SK-N-SH (cell line): ENCODE results near the gene OSBPL5. TPM values are rescaled to one million over a fixed set of nuclear protein-coding genes. Genes with fewer than 3 reads are reported as not detected.

Experiments used
- CTCF ChIA-PET: fragments of 300-600, 350-600 bp; formaldehyde crosslinking; extraction: SDS; loops from one replicate; lab custom pipeline; 2021; lab: Yijun Ruan, JAX
- POLR2A ChIA-PET: fragments of 350-600 bp; sonication (Branson Sonifier 250); formaldehyde crosslinking; extraction: SDS; loops from one replicate; lab custom pipeline; 2020; ENCODE audit warnings: antibody characterized with exemption, inconsistent platforms; lab: Yijun Ruan, JAX
- DNase-seq: peaks from one replicate; pipeline ENCODE4 v3.0.0; 2012
- H2AFZ ChIP-seq: fragments of 200-600 bp; sonication (generic); 2 replicates; pipeline ENCODE4 v1.8.1; 2016; ENCODE audit warnings: antibody characterized with exemption, mild to moderate bottlenecking, low read depth
- H3F3A ChIP-seq: fragments of 200-600 bp; sonication (generic); replicated peaks from 2 replicates; pipeline ENCODE3; 2016; ENCODE audit warnings: antibody characterized with exemption, mild to moderate bottlenecking; ENCODE audit not compliant: insufficient read depth
- H3K27ac ChIP-seq, 2 experiments: fragments of 200-500 bp in 1 of 2; fragments of 200-600 bp in 1 of 2; sonication (Bioruptor generic) in 1 of 2; sonication (generic), shearing (Covaris generic) in 1 of 2; 2 replicates each; pipeline versions ENCODE4 v1.5.1 to v1.6.1; 2014 to 2016; ENCODE audit warnings: low read depth in 2 of 2, inconsistent platforms in 1 of 2, low read length in 1 of 2, mild to moderate bottlenecking in 1 of 2, mixed read lengths in 1 of 2
- H3K27me3 ChIP-seq: fragments of 200-600 bp; sonication (generic), shearing (Covaris generic); 2 replicates; pipeline ENCODE4 v1.6.1; 2016; ENCODE audit warnings: mixed run types; ENCODE audit not compliant: insufficient read depth
- H3K36me3 ChIP-seq, 2 experiments: fragments of 200-500 bp in 1 of 2; fragments of 200-600 bp in 1 of 2; sonication (Bioruptor generic) in 1 of 2; sonication (generic) in 1 of 2; replicated peaks in 1 of 2; 2 replicates each; pipeline versions ENCODE3 to v1.5.1; 2014 to 2016; ENCODE audit warnings: low read length in 1 of 2, mild to moderate bottlenecking in 1 of 2; ENCODE audit not compliant: insufficient read depth in 2 of 2, control insufficient read depth in 1 of 2
- H3K4me1 ChIP-seq, 2 experiments: fragments of 200-500 bp in 1 of 2; fragments of 200-600 bp in 1 of 2; sonication (Bioruptor generic) in 1 of 2; sonication (generic), shearing (Covaris generic) in 1 of 2; 2 replicates each; pipeline versions ENCODE4 v1.5.1 to v1.6.1; 2014 to 2016; ENCODE audit warnings: low read depth in 1 of 2, low read length in 1 of 2, mixed run types in 1 of 2; ENCODE audit not compliant: insufficient read depth in 2 of 2, control insufficient read depth in 1 of 2
- H3K4me2 ChIP-seq: fragments of 200-600 bp; sonication (generic), shearing (Covaris generic); 2 replicates; pipeline ENCODE4 v1.6.1; 2017; ENCODE audit warnings: mixed run types
- H3K4me3 ChIP-seq, 2 experiments: fragments of 200-500 bp in 1 of 2; fragments of 200-600 bp in 1 of 2; sonication (Bioruptor generic) in 1 of 2; sonication (generic), shearing (Covaris generic) in 1 of 2; 2 replicates each; pipeline versions ENCODE4 v1.5.1 to v1.8.1; 2014 to 2016; ENCODE audit warnings: low read depth in 2 of 2, inconsistent platforms in 1 of 2, low read length in 1 of 2, mild to moderate bottlenecking in 1 of 2, mixed read lengths in 1 of 2, moderate library complexity in 1 of 2
- H3K79me2 ChIP-seq: fragments of 200-600 bp; sonication (generic); 2 replicates; pipeline ENCODE4 v1.8.1; 2017; ENCODE audit warnings: mild to moderate bottlenecking; ENCODE audit not compliant: insufficient read depth
- H3K9ac ChIP-seq: fragments of 200-600 bp; sonication (generic); 2 replicates; pipeline ENCODE4 v1.6.1; 2017; ENCODE audit warnings: mixed run types
- H3K9me2 ChIP-seq: fragments of 200-600 bp; sonication (generic); 2 replicates; pipeline ENCODE4 v1.6.1; 2017; ENCODE audit warnings: mixed run types
- H3K9me3 ChIP-seq: fragments of 200-600 bp; sonication (generic); 2 replicates; pipeline ENCODE4 v1.6.1; 2017; ENCODE audit warnings: mixed run types, mild to moderate bottlenecking, moderate library complexity
- H4K20me1 ChIP-seq: fragments of 200-600 bp; sonication (generic); 2 replicates; pipeline ENCODE4 v1.6.1; 2017; ENCODE audit warnings: mild to moderate bottlenecking, mixed run types; ENCODE audit not compliant: insufficient read depth
- CHD2 ChIP-seq: fragments of 150-350 bp; IDR thresholded peaks from 2 replicates; pipeline ENCODE4 v1.6.1; 2018; ENCODE audit warnings: low read length; ENCODE audit not compliant: partially characterized antibody
- CTCF ChIP-seq: fragments of 200-600 bp; sonication (generic); IDR thresholded peaks from 2 replicates; pipeline ENCODE4 v1.6.1; 2017; ENCODE audit warnings: antibody characterized with exemption, mild to moderate bottlenecking, moderate library complexity
- ELF1 ChIP-seq: IDR thresholded peaks from 2 replicates; pipeline ENCODE4 v1.4.0; 2012
- EP300 ChIP-seq, 2 experiments: IDR thresholded peaks; 2 replicates each; pipeline versions ENCODE4 v1.4.0 to v1.6.1; 2012; ENCODE audit warnings: borderline replicate concordance in 1 of 2, low read depth in 1 of 2, low read length in 1 of 2
- FOSL2 ChIP-seq: IDR thresholded peaks from 2 replicates; pipeline ENCODE4 v1.4.0; 2012; ENCODE audit warnings: low read depth, mild to moderate bottlenecking, moderate library complexity, borderline replicate concordance
- GABPA ChIP-seq: IDR thresholded peaks from 2 replicates; pipeline ENCODE4 v1.4.0; 2012; ENCODE audit warnings: low read depth, mild to moderate bottlenecking
- MAX ChIP-seq: IDR thresholded peaks from 2 replicates; pipeline ENCODE4 v1.4.0; 2012; ENCODE audit warnings: low read depth
- MXI1 ChIP-seq: IDR thresholded peaks from 2 replicates; pipeline ENCODE4 v1.6.1; 2012; ENCODE audit warnings: mild to moderate bottlenecking, low read depth, low read length, improper control_type of control experiment
- NFIC ChIP-seq: IDR thresholded peaks from 2 replicates; pipeline ENCODE4 v1.4.0; 2012; ENCODE audit warnings: borderline replicate concordance
- NRF1 ChIP-seq: IDR thresholded peaks from 2 replicates; pipeline ENCODE4 v1.6.1; 2012; ENCODE audit warnings: low read depth, mild to moderate bottlenecking, low read length
- RCOR1 ChIP-seq: fragments of 150-350 bp; IDR thresholded peaks from 2 replicates; pipeline ENCODE4 v1.6.1; 2017; ENCODE audit warnings: antibody characterized with exemption, low read length
- RFX5 ChIP-seq: IDR thresholded peaks from 2 replicates; pipeline ENCODE4 v1.6.1; 2012; ENCODE audit warnings: mild to moderate bottlenecking, improper control_type of control experiment, low read length
- WGBS: methylation state at CpG from one replicate; pipeline ENCODE4 v1.1.6; 2017; ENCODE audit warnings: low lambda C conversion rate; 5-methylcytosine and 5-hydroxymethylcytosine counted together
- polyA plus RNA-seq, 3 experiments: library from polyadenylated mRNA; depleted of rRNA; stranded (reverse); fragments of >200 nt; gene quantifications; 2 replicates each; pipeline ENCODE4 v1.2.3, GENCODE V29; 2012
- TF ChIP-seq, protein P1 (sequence below): fragments of 150-350 bp; IDR thresholded peaks from 2 replicates; pipeline ENCODE4 v1.6.1; 2016; ENCODE audit warnings: mild to moderate bottlenecking, low read depth, low read length

Gene OSBPL5
- polyA plus RNA-seq, 1 of the 3 experiments (the other 2 are of a cell fraction) = 10.9 TPM

- POLR2A ChIA-PET = no interaction called here
- H3K9ac ChIP-seq = no peak overlapping the region
- peak overlapping the region in 1 of 2 experiments; percentile 39; a peak in 2 of 4 replicates for H3K27ac ChIP-seq
- peaks cover 11% of the 10 kb centered on the region for H3F3A ChIP-seq
- peak; percentile 72 for DNase-seq
- no peak overlapping the region for H2AFZ ChIP-seq
- H3K9me2 ChIP-seq = no peaks in the 10 kb centered on the region
- no peak overlapping the region for H3K4me3 ChIP-seq
- TF ChIP-seq MXI1 (no peak), ELF1 (no peak), RFX5 (no peak), NRF1 (no peak), FOSL2 (no peak), GABPA (no peak), RCOR1 (no peak), NFIC (peak; percentile 34; the same call in 1 of the 2 replicates)
- 62% methylated on average over 14 of the region's 14 CpGs for WGBS
- H4K20me1 ChIP-seq = peaks cover 76% of the 10 kb centered on the region
- H3K79me2 ChIP-seq = peaks cover 95% of the 10 kb centered on the region
- H3K4me2 ChIP-seq = no peak overlapping the region
- H3K36me3 ChIP-seq = peaks cover 10 to 37% of the 10 kb centered on the region in 2 experiments
- no peaks in the 10 kb centered on the region for H3K27me3 ChIP-seq
- CTCF ChIA-PET = interaction anchor here (1.4 to 23.7 kb wide), 3 partner anchors 15 to 37 kb away, joined by 3 to 403 read pairs (median 85); no protein-coding TSS in a partner anchor
- H3K4me1 ChIP-seq = peaks cover 27 to 63% of the 10 kb centered on the region in 2 experiments
- H3K9me3 ChIP-seq = no peaks in the 10 kb centered on the region
Observed at GRCh38 chr11:3052109-3052479, 113.0 kb downstream of the OSBPL5 start.

- H3K4me2 ChIP-seq = no peak overlapping the region
- peak overlapping the region; percentile 39 to 79; a peak in 3 of 4 replicates for H3K27ac ChIP-seq
- H3K36me3 ChIP-seq = peaks cover 10 to 41% of the 10 kb centered on the region in 2 experiments
- H3K4me1 ChIP-seq = peaks cover 27 to 63% of the 10 kb centered on the region in 2 experiments
- no peaks in the 10 kb centered on the region for H3K9me2 ChIP-seq
- ChIA-PET POLR2A (no interaction called here), CTCF (interaction anchor here (0.7 to 23.7 kb wide), 4 partner anchors 14 to 460 kb away, joined by 3 to 403 read pairs (median 44); no protein-coding TSS in a partner anchor)
- H3K4me3 ChIP-seq = no peak overlapping the region
- no peak overlapping the region for H2AFZ ChIP-seq
- TF ChIP-seq CHD2 = no peak
- no peak for TF ChIP-seq RFX5
- no peak for TF ChIP-seq MAX
- TF ChIP-seq CTCF = peak; percentile 29; the same call in 1 of the 2 replicates
- TF ChIP-seq EP300 (IDR thresholded peaks at IDR 0.05; ENCODE audit: borderline replicate concordance in 1 of 2, low read depth in 1 of 2, low read length in 1 of 2) = no peak
- TF ChIP-seq, protein P1, sequence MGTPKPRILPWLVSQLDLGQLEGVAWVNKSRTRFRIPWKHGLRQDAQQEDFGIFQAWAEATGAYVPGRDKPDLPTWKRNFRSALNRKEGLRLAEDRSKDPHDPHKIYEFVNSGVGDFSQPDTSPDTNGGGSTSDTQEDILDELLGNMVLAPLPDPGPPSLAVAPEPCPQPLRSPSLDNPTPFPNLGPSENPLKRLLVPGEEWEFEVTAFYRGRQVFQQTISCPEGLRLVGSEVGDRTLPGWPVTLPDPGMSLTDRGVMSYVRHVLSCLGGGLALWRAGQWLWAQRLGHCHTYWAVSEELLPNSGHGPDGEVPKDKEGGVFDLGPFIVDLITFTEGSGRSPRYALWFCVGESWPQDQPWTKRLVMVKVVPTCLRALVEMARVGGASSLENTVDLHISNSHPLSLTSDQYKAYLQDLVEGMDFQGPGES = no peak
- no peak for TF ChIP-seq GABPA
- H3F3A ChIP-seq = peaks cover 11% of the 10 kb centered on the region
- no peak overlapping the region for H3K9ac ChIP-seq
- no peak for DNase-seq
- peaks cover 82% of the 10 kb centered on the region for H4K20me1 ChIP-seq
- WGBS = 86% methylated on average over 9 of the region's 13 CpGs
- H3K79me2 ChIP-seq = peaks cover 95% of the 10 kb centered on the region
- H3K27me3 ChIP-seq = no peaks in the 10 kb centered on the region
- H3K9me3 ChIP-seq = no peaks in the 10 kb centered on the region
Observed at GRCh38 chr11:3051196-3052108, 113.7 kb downstream of the OSBPL5 start.
